Hepatocyte (in vitro differentiated cells): ENCODE results near the gene KRTAP1-1.

Experiments
- CTCF ChIP-seq: fragments of 200-600 bp; sonication (generic); IDR thresholded peaks from 2 replicates; pipeline ENCODE4 v1.5.1; 2016; ENCODE audit warnings: antibody characterized with exemption, mild to moderate bottlenecking; ENCODE audit not compliant: poor library complexity
- EZH2phosphoT487 ChIP-seq: fragments of 200-600 bp; sonication (generic); IDR thresholded peaks from one replicate; pipeline ENCODE4 v1.6.1; 2018; ENCODE audit warnings: antibody characterized with exemption, mild to moderate bottlenecking, low read depth, moderate library complexity; ENCODE audit not compliant: unreplicated experiment, severe bottlenecking

DNA sequence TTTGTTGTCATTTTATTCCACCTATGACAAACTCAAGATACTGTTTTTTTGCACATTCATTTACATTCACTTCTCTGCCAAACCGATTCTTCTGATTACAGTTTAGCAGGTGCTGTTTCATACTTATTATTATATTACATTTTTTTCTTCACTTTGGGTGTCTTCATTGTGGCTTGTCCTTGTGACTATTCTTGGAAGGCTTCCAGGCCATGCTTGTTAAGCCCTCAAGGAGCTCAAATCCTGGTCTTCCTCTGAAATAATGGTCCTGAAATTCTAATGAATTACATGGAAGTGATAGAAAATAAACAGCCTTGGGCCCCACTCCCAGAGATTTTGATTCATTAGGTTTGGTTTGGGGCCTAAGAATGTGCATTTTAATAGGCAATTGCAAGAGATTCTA lies 23.1 kb upstream of the KRTAP1-1 start:
- TF ChIP-seq EZH2phosphoT487, result no peak
- TF ChIP-seq CTCF, result no peak
